HG02885 (cell line): Measurements from ENCODE around the gene BSG.

Experiments
- ATAC-seq: cut with Tn5 transposase; IDR thresholded peaks from one replicate; pipeline ENCODE4 v1.9.1; 2021; ENCODE audit warnings: mild to moderate bottlenecking; ENCODE audit not compliant: unreplicated experiment, poor library complexity

Gene BSG

DNA sequence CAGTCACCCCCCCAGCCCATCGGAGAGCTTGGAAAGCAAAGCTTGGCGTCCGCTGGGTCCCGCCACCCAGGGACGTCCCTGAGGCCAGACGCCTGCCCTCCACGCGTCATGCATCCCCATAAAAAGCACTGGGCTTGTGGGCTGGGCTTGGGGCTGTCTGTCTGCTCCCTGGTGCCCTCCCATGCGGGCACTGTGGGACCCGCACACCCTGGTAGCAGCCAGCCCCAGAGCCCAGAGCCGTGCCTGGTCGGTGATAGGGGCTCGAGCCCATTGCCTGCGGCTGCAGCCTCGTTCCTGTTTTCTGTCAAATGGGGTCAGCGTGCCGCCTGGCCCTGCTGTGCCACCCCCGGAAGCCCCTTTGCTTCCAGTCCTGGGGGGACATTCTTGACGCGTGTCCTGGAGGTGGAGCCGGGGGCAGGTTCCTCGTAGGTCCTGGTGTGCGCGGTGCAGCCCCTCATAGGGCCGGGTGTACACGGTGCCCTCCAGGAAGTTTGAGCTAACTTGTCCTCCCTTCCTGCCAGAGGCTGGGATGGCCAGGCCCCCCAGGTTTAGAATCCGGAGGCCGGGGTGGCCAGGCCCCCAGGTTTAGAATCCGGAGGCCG lies 32.9 kb upstream of the BSG start:
- ATAC-seq: no peak

DNA sequence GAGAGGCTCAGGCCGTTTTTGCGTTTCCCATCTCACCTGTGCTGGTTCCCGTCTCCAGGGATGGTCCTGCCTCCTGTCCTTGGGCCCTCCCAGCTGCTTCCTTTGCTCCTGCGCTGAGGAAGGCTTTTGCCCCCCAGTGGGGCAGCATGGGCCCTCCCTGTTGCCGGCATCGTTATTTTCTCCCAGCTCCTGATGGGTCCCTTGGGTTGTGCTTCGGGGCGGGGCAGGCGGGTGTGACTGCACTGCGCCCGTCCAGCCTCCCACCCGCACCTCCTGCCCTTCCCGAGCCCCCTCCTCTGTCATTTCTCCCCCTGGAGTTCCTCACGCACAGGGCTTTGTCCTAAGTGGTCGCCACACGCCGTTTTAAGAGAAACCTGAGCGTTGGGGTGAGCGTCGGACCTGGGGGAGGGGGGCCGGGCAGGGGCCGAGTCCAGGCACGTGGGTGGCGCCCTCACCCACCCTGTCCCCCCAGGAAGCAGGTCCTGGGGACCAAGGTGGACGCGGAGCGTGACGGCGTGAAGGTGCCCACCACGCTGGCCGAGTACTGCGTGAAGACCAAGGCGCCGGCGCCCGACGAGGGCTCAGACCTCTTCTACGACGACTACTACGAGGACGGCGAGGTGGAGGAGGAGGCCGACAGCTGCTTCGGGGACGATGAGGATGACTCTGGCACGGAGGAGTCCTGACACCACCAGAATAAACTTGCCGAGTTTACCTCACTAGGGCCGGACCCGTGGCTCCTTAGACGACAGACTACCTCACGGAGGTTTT lies 31.3 kb upstream of the BSG start:
- no peak for ATAC-seq

DNA sequence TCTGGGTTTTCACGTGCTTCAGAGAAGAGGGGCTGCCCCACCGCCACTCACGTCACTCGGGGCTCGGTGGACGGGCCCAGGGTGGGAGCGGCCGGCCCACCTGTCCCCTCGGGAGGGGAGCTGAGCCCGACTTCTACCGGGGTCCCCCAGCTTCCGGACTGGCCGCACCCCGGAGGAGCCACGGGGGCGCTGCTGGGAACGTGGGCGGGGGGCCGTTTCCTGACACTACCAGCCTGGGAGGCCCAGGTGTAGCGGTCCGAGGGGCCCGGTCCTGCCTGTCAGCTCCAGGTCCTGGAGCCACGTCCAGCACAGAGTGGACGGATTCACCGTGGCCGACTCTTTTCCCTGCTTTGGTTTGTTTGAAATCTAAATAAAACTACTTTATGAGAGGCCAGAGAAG lies 30.7 kb upstream of the BSG start:
- no peak for ATAC-seq

DNA sequence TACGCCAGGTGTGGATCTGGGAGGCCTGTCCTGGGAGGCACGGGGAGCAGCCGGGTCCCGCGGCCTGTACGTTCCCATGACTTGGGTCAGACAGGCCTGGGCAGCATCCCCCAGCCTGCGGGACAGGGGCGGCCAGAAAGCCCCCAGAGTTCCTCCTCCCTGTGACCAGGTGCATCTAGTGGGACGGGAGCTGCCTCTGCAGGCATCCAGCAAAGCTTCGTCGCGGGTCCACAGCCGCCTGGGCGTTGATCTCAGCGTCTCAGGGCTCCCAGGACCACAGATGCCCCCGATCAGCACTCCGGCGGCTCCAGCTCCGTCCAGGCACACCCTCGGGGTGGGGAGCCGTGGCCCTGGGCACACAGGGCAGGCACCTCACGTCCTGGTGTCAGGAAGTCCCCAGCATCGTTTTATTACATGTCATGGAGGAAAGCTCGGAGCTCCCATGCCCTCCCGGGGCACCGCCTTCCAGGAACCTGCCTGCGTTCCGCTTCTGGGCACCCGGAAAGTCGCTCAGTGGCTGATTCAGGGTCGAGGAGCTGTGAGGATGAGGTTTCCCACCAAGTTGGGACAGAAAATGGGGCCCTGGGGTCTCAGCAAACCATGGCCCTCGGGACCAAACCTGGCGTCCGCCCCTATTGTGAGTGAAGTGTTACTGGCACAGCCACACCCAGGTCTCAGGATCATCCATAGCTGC lies 30.1 kb upstream of the BSG start:
- ATAC-seq: no peak

DNA sequence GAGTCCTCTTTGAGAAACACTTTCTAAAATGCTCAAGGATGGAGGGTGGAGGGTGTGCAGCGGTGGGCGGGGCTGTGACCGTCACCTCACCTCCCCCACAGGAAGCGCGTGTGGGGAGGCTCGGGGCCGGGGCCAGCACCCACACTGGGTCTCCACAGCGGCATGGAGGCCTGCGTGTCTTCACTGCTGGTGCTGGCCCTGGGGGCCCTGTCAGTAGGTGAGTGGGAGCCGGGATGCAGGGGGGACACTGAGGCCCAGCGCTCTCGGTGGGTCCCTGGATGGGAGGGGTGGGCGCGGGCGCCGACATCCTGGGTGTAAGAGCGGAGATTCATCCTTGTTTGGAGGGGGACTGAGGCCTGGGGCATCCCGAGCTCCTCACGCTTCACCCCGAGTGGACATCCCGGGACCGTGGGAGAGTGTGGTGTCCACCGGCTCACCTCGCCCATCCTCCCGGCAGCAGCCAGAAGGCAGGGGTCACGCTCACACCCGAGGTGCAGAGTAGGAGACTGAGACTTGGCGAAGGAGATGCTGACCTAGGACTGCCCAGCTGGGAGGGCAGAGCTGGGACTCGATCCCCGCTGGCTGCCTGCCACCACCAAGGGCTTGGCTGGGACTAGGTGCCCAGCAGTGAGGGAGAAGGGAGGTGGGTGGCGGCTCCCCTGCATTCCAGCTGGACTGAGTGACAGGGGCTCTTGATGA lies 28.3 kb upstream of the BSG start, which contains the start of gene GZMM:
GZMM (plus strand) TSS at position 144 of the 699 bp plus-strand sequence; CDS start at position 163, 19 bp downstream.
- no peak for ATAC-seq

DNA sequence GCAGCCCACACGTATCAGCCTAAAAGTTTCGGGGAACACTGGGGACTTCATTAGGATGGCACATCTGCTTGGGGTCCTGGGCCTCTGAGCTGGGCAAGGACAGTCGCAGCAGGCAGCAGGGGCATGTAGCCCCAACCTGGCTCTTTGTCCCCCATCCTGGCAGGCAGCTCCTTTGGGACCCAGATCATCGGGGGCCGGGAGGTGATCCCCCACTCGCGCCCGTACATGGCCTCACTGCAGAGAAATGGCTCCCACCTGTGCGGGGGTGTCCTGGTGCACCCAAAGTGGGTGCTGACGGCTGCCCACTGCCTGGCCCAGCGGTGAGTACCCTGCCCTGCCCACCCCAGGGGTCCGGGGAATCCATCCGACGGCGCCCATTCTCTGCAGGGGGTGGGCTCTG lies 25.3 kb upstream of the BSG start:
- no peak for ATAC-seq

DNA sequence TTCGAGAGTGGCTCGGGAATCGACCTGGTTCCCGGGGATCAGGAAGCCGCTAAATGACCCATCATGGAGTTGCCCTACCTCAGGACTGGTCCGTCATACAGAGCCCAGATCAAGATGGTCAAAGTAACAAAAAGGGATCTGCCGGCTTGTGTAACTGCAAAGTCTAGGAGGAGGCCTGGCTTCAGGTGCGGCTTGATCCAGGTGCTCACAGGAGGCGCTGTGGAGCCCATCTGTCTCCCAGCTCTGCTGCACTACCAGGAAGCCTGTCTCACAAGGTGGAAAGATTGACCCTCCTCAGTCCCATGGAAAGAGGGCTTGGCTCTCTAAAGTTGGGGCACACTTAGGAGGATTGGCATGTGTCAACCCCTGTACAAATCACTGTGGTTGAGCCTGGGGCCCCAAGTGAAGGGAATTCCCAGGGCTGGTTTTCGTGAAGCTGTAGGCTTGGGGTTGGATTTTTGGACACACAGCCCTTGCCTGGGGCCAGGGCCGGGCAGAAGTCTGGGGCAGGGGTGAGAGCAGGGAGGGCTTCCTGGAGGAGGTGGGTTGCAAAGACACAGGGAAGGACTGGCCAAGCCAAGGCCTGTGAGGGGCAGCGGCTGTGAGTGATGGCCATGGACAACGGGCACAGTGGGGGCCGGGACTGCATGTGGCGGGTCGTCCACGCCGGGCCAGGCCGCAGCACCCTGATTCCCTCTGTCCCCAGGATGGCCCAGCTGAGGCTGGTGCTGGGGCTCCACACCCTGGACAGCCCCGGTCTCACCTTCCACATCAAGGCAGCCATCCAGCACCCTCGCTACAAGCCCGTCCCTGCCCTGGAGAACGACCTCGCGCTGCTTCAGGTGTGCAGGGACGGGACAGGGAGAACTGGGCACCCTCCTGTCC lies 24.3 kb upstream of the BSG start:
- ATAC-seq: no peak

DNA sequence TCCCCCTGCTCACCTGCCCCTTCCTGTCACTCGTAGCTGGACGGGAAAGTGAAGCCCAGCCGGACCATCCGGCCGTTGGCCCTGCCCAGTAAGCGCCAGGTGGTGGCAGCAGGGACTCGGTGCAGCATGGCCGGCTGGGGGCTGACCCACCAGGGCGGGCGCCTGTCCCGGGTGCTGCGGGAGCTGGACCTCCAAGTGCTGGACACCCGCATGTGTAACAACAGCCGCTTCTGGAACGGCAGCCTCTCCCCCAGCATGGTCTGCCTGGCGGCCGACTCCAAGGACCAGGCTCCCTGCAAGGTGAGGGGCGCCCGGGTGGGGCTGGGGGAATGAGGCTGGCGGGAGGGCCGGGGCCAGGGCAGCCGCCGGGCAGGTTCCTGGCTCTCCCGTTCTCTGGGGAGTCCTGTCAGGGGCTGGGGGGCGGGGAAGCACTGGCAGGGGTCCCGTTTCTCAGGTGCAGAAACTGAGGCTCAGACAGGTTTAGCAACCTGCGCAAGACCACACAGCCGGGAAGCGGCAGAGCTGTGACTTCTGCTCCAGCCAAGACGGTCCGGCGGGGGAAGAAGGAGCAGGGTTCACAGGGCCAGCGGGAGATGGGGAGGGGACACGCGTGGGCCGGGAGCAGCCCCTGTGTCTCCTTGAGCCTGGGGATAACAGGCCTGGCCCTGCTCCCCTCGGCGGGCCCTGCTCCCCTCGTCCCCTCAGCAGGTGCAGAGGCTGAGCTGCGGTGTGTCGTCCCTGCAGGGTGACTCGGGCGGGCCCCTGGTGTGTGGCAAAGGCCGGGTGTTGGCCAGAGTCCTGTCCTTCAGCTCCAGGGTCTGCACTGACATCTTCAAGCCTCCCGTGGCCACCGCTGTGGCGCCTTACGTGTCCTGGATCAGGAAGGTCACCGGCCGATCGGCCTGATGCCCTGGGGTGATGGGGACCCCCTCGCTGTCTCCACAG lies 23.2 kb upstream of the BSG start:
- ATAC-seq: no peak

DNA sequence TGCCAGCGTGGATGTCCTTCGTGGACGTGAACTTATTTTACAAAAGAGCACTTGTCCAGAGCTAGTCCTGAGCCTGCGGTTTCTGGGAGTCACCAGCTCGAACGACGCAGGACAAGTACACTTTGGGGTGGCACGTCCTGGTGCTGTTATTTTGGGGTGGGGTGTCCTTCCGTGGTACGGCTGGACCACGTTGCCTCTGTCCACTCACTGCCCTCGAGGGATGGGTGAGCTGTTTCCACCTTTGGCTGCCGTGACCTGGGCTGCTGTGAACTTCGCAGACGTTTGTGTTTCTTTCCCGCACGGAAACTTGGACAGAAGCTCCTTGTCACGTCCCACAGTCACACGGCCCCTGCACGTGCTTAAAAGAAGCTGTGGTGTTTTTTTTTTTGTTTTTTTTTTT lies 17.6 kb upstream of the BSG start:
- no peak for ATAC-seq

DNA sequence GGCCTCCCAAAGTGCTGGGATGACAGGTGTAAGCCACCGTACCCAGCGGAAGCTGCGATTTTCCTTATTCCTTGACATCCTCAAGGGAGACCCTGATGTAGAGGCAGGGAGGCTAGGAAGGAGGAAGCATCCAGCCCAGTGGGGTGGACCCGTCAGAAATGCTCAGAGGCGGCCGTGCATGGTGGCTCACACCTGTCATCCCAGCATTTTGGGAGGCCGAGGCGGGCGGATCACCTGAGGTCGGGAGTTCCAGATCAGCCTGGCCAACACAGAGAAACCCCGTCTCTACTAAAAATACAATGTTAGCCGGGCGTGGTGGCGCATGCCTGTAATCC lies 17.0 kb upstream of the BSG start:
- ATAC-seq: no peak

DNA sequence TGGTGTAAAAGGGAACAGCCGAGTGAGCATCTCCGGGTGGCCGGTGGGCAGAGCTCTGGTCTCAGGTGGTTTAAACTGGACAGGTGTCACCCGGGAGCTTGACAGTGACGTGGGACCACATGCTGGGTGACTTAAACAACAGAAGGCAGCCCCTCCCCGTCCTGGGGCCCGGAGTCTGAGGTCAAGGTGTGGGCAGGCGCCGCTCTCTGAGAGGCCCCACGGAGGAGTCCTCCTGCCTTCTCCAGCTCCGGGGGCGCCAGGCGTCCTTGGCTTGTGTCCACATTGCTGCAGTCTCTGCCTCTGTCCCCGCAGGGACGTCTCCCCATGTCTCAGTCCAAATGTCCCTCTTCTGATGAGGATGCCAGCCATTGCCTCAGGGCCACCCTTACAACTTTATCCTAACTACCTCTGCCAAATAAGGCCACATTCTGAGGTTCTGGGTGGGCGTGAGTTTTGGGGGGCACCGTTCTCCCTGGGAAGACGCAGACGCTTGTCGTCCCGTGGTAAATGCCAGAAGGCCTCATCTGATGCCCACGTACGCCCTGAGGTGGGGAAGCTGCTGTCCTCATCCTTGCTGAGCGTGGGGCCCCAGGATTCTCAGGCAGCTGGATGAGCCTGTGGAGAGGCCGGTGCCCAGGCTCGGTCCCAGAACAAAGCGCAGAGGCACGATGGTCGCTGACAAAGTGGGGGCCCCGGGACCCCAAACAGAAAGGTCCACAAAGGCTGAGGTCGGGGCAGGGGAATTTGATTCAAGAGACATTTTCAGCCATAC lies 15.6 kb upstream of the BSG start:
- ATAC-seq: no peak

DNA sequence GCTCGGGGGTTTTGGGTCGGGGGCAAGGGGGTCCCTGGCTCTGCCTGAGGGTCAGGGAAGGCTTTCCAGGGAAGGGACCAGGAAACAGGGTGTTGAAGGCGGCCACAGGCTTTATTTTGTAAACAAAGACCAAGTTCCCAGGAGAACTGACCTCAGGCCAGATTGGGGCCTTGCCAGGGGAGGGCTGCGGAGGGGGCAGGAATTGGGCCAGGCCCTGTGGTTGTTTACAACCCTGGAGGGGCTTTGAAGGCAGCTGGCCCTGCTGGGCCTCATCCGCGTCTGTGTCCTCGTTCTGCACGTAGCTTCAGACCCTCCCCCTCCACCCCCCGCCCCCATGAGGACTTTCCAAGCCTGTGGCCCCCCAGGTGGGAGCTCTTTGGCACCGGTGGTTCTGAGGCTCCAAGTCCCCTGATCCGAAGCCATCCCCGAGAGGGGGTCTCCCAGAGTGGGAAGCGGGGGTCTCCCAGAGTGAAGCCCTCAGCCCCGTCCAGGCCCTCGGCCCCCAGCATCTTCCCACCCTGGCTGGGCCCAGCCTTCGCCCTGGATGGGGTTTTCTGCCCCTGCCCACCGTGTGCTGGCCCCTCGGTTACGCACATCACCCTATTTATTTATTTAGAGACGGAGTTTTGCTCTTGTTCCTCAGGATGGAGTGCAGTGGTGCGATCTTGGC lies 13.5 kb upstream of the BSG start:
- no peak for ATAC-seq

DNA sequence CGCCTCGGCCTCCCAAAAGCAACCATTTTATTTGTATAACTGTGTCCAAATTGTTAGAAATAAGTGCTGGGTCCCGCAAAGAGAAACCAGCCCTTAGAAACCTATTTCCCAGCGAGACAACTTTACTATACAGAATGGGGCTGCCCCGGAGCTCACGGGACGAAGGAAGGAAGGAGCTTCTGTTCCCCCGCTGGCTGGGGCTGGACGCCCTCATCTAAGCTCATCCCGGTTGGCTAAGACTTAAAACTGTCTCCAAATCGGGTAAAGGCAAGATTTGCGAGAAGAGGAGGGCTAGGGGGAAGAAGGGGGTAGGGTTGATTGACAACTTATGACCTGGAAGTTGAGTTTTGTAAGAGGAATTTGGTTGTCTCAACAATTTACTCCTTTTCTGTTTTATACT lies 12.3 kb upstream of the BSG start:
- ATAC-seq: no peak

DNA sequence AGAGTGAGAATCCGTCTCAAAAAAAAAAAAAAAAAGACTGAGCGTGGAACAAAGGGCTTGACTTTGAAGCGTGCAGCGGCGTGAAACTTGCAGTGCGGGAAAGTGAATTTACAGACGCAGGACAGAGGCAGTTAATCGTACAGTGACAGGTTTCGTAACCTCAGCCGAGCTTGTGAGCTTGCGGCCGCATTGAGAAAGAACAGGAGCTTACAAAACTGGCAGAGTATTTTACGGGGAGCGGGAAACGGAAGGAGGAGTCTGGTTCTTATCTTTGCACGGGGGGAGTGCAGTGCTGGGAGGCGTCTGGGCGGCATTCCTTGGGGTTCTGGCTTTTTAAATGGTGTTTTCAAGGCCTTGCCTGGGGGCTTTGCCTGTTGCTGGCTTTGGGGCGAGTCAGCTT lies 6.0 kb upstream of the BSG start:
- no peak for ATAC-seq

DNA sequence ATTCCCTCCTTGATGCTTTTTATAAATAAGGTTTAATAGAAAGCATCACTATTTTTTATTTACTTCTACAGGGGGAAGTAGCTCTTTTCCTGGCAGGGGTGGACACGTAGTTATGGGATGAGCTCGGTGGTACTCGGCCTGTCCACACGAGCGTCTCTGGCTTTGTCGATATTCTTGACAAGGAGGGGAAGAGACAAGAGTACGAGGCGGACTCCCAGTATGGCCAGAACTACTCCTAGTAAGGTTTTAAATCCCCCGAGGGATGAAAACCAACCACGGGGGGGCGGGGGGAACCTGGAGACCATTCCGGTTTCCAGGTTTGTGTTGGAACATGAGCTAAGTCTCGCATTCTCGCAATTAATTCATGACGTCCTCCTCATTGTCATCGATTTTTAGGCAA lies 5.6 kb upstream of the BSG start:
- no peak for ATAC-seq

DNA sequence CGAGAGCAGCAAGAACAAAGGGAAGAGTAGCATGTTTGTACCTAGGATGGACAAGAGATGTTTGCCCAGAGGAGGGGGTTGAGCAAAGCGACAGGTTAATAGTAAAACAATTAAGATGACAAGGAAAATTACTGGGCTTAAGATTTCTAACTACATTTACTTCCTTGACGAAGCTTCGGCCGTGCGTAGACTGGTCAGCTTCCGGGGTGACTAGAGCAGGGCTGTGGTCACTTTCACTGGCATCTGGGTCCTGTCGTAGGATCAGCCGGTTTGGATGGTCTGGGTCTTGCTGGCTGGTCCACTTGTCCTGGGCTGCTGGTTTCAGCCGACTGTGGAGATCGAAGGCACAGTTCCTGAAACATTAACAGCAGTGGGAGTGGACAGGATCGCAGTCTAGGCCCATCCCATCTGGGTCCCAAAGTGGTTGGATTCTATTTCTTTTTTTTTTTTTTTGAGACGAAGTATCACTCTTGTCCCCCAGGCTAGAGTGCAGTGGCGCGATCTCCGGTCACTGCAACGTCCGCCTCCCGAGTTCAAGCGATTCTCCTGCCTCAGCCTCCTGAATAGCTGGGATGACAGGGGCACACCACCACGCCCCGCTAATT lies 5.0 kb upstream of the BSG start:
- no peak for ATAC-seq

DNA sequence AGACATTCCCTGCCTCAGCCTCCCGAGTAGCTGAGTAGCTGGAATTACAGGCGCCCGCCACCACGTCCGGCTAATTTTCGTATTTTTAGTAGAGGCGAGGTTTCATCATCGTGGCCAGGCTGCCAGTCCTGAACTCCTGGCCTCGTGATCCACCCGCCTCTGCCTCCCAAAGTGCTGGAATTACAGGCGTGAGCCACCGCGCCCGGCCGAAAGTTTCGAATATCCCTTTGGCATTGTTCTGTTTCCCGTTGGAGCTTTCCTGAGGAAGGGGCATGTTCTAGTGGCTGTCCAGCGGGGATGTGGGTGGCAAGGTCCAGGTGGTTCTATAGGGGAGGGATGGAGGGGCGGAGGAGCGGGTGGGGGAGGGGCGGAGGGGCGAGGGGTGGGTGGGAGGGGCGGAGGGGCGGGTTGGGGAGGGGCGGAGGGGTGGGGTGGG lies 2.1 kb upstream of the BSG start:
- no peak for ATAC-seq
